ENCODE results near the gene PGM1.

PGM1 gene

DNA sequence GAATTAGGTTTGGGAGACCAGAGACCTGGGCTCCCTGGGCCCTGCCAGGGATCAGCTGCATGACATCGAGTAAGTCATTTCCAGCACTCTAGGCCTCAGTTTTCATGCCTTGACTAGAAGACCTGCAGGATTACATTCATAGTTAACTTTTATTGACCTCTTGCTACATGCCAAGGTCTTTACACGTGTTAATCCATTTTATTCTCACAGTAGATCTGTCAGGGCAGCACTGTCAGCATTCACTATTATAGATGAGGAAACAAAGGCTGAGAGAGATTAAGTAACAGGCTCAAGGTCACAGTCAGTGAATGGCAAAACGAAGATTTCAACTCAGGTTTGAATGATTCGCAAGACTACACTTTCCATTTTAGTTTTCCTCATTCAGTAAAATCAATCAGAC, 37.0 kb downstream of the PGM1 start:
- Mint-ChIP-seq H3K36me3 (ENCODE audit: low read depth) (peaks cover 48% of the 10 kb centered on the region), H3K9me3 (no peaks in the 10 kb centered on the region), H3K4me1 (peaks cover 15% of the 10 kb centered on the region), H3K27me3 (ENCODE audit: low read depth) (no peaks in the 10 kb centered on the region), H3K4me3 (no peak overlapping the region), H3K27ac (no peak overlapping the region)
- TF ChIP-seq, protein P1, sequence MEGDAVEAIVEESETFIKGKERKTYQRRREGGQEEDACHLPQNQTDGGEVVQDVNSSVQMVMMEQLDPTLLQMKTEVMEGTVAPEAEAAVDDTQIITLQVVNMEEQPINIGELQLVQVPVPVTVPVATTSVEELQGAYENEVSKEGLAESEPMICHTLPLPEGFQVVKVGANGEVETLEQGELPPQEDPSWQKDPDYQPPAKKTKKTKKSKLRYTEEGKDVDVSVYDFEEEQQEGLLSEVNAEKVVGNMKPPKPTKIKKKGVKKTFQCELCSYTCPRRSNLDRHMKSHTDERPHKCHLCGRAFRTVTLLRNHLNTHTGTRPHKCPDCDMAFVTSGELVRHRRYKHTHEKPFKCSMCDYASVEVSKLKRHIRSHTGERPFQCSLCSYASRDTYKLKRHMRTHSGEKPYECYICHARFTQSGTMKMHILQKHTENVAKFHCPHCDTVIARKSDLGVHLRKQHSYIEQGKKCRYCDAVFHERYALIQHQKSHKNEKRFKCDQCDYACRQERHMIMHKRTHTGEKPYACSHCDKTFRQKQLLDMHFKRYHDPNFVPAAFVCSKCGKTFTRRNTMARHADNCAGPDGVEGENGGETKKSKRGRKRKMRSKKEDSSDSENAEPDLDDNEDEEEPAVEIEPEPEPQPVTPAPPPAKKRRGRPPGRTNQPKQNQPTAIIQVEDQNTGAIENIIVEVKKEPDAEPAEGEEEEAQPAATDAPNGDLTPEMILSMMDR (IDR thresholded peaks at IDR 0.05; ENCODE audit: unreplicated experiment in 3 of 3), result no peak

DNA sequence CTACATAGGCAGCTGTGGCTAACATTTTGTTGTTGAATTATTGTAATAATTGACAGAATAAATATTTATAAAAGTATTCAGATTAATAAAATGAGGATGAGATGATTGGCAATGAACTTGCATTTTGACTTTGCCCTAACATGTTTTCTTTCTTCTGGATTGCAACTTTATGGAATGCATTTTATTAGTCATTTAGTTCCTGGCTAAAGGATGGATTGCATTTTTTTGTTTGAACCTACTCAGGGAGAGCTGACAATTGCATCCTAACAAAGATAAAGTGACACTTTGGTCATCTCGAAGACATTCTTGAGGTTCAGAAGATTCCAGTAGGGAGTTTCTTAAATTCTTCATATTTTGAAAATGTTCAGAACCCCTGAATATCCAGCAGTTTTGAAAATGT, 37.5 kb downstream of the PGM1 start:
- TF ChIP-seq, protein P1 (IDR thresholded peaks at IDR 0.05; ENCODE audit: unreplicated experiment in 3 of 3), result no peak
- peaks cover 50% of the 10 kb centered on the region for H3K36me3 Mint-ChIP-seq (ENCODE audit: low read depth)
- H3K4me3 Mint-ChIP-seq, result no peak overlapping the region
- H3K4me1 Mint-ChIP-seq, result peaks cover 11% of the 10 kb centered on the region
- H3K27me3 Mint-ChIP-seq (ENCODE audit: low read depth), result no peaks in the 10 kb centered on the region
- H3K9me3 Mint-ChIP-seq, result no peaks in the 10 kb centered on the region
- no peak overlapping the region for H3K27ac Mint-ChIP-seq

DNA sequence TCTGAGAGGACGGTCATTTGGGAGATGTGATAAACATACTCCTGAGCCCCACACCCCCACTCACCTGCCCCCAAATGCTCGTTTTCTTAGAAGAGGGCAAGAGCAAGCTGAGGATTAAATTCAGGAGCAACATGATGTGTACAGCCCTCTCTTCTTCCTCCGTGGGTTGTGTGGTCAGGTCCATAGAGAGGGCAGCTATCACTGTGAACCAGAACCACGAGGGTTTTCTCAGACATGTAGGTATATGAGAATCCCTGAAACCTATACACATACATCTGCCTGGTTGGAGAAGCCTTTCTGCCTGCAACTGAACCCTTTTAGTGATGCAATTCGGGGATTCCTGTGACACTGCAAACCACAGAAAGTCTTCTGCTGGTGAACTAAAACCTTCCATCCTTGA, 38.9 kb downstream of the PGM1 start:
- Mint-ChIP-seq H3K27ac (no peak overlapping the region), H3K9me3 (no peaks in the 10 kb centered on the region), H3K27me3 (ENCODE audit: low read depth) (no peaks in the 10 kb centered on the region), H3K4me3 (no peak overlapping the region), H3K36me3 (ENCODE audit: low read depth) (peaks cover 63% of the 10 kb centered on the region), H3K4me1 (no peaks in the 10 kb centered on the region)
- TF ChIP-seq, protein P1 (IDR thresholded peaks at IDR 0.05; ENCODE audit: unreplicated experiment in 3 of 3), result no peak

DNA sequence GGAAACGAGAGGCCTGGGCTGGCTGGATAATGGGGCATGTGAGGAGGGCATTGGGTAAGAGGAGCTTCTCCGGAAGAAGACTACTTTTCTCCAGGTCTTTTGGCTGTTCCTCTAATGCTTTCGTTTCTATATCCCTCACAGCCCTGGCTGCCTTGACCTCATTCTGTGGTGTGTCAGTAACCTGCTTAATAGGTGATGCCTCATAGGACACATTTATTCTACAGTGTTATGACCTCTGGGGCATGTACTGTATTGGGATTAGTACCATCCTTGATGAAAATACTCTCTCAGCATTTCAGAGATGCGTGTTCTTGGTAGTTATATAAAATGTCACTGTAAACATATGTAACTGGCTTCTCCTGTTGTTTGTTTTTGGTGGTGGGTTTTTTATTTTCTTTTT, 40.1 kb downstream of the PGM1 start:
- Mint-ChIP-seq H3K36me3 (ENCODE audit: low read depth) (peaks cover 68% of the 10 kb centered on the region), H3K27me3 (ENCODE audit: low read depth) (no peaks in the 10 kb centered on the region), H3K4me1 (peaks cover 2% of the 10 kb centered on the region), H3K27ac (no peak overlapping the region), H3K4me3 (no peak overlapping the region), H3K9me3 (no peaks in the 10 kb centered on the region)
- TF ChIP-seq, protein P1 (IDR thresholded peaks at IDR 0.05; ENCODE audit: unreplicated experiment in 3 of 3), result no peak

DNA sequence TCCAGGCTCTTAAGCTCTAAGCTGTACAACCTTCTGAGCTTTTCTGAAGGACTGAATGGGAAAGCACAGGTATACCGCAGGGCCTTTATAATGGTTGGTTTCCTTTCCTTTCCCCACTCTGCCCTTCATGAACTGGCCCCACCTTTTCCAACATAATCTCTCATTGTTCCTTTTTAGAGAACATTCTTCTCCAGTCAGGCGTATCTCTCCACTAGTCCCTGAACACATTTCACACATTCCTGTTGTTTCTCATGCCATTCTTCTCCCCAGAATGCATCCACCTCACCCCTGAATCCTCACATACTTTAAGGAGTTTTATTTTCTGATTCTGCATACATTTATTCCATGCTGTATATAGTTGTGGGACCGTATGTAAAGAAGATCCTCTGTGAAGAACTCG, 41.3 kb downstream of the PGM1 start:
- H3K4me1 Mint-ChIP-seq, result peaks cover 14% of the 10 kb centered on the region
- H3K27me3 Mint-ChIP-seq (ENCODE audit: low read depth), result no peaks in the 10 kb centered on the region
- TF ChIP-seq, protein P1 (IDR thresholded peaks at IDR 0.05; ENCODE audit: unreplicated experiment in 3 of 3), result no peak
- no peaks in the 10 kb centered on the region for H3K9me3 Mint-ChIP-seq
- peak overlapping the region in 2 of 3 experiments; percentile 2 to 28 for H3K27ac Mint-ChIP-seq
- peaks cover 80% of the 10 kb centered on the region for H3K36me3 Mint-ChIP-seq (ENCODE audit: low read depth)
- no peak overlapping the region for H3K4me3 Mint-ChIP-seq

DNA sequence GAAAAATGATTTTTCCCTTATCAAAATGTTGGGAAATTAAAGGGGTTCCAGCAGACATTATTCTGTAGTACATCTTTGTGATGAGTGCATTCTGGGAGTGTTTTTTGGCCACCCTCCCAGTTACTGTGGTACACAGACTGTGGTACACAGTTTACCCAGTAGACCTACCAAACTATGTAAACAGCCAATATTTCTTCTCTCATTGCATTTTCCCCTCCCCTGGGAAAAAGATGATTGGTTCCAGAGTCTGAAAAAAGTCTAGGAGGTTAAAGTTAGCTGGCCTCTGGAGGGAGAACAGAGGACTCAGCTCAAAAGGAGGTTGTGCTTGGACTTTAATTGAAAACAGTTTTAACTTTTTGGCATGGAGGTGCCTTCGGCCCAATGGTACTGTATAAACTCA, 42.5 kb downstream of the PGM1 start:
- Mint-ChIP-seq H3K4me3 (no peak overlapping the region), H3K27me3 (ENCODE audit: low read depth) (no peaks in the 10 kb centered on the region), H3K36me3 (ENCODE audit: low read depth) (peaks cover 82% of the 10 kb centered on the region), H3K9me3 (no peaks in the 10 kb centered on the region), H3K27ac (no peak overlapping the region), H3K4me1 (peaks cover 19% of the 10 kb centered on the region)
- TF ChIP-seq, protein P1 (IDR thresholded peaks at IDR 0.05; ENCODE audit: unreplicated experiment in 3 of 3), result no peak
